GM12801 (cell line): Measurements from ENCODE around the gene RGMA.

Experiments
- CTCF ChIP-seq: IDR thresholded peaks from one replicate; pipeline ENCODE4 v1.5.1; 2011; ENCODE audit warnings: control low read depth; ENCODE audit not compliant: insufficient read length; ENCODE audit errors: extremely low read depth

The RGMA gene

GRCh38 chr15:93051236-93052089, 37.5 kb downstream of the RGMA start:
- no peak for TF ChIP-seq CTCF

DNA sequence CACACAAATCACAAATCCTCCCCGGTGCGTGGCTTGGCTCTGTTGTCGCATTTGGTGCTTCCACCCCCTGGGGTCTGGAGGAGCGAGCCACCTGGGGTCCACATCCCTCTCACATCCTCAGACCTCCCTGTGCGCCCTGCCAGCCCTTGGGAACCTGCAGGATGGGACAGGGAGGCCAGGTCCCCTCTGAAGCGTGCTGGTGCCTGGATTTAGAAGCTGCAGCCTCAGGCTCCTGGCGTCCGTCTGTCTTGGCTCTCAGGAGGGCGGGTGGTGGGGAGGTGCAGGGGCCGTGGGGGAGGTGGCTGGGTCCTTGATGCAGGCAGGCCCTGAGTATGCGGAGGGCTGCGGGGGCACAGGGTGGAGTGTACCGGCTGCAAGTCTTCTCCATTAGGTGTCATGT, 38.4 kb downstream of the RGMA start:
- TF ChIP-seq CTCF: no peak

- TF ChIP-seq CTCF: no peak
These were observed 39.0 kb downstream of the RGMA start for GRCh38 chr15:93049914-93050578.

- no peak for TF ChIP-seq CTCF
These were observed 39.8 kb downstream of the RGMA start for GRCh38 chr15:93049233-93049632.

DNA sequence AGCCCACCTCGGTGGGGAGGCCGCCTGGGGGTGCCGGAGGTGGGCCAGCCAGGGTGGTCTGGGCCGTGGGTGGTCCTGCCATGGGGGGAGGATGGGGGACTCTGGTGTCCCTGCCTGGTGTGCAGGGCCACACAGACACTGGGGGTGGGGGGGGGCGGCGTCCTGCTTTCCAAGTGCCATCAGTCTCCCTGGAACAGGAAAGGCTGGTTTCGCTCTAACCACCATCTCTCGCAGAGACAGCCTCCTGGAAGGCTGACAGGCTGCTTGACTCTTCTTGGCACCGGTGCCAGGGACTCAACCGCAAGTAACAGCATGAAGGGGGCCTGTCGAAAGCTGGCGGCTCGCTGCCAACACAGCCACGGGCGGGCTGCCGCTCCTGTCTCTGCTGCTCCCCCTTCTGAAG, 40.3 kb downstream of the RGMA start:
- no peak for TF ChIP-seq CTCF

- no peak for TF ChIP-seq CTCF
These were observed 40.6 kb downstream of the RGMA start for GRCh38 chr15:93048426-93048721.

- no peak for TF ChIP-seq CTCF
These were observed 41.2 kb downstream of the RGMA start for GRCh38 chr15:93047621-93048425.
